ENCODE results near the gene TMEM98. TPM values are rescaled to one million over a fixed set of nuclear protein-coding genes. Genes with fewer than 3 reads are reported as not detected.
"Not testable (repeated sequence)": the region's sequence is repeated elsewhere in the genome, so short reads cannot be mapped to it uniquely, and the experiment has no call there.

The TMEM98 gene
- total and polyA plus RNA-seq, 10 donors: 5.4 to 41.1 (median 14.5) TPM

DNA sequence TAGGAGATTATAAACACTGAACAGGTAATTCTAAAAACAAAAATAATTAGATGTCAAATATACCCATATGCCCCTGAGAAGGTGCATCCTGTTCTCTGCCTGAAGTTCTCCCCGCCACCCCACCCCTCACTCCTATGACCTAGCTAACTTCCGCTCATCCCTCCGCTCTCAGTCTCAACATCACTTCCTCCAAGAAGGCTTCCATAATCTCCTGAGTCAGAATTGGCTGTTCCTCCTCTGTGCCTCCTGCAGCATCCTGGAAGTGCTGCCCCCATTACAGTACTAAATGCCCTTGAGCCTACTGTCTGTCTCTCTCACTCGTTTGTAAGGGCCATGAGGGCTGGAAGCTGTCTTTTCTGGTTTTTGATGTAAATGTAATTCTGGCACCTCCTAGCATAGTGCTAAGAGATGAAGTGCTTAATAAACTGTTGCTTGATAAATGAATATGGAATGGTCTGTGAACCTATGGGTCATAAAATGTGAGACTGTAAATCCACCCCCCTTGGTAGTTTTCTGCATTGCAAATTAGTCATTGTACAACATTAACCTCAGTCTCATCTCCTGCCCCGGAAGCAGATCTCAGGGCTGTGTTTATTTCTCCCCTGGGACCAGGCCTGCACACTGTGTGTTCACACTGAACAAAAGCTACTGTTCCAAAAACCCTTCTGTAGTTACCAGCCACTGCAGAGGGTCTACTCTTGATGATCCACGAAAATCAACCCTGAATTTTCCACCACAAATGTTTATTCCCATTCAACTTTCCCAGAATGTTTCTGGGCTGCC lies 47.1 kb upstream of the TMEM98 start:
- DNase-seq: no peak
- no peaks in the 10 kb centered on the region for H3K36me3 ChIP-seq
- no peak overlapping the region for H3K27ac ChIP-seq
- intact Hi-C loops (cut with DNase I; ENCODE audit: low total_unique reads): no loop called here
- no peak overlapping the region for H3K4me3 ChIP-seq
- peaks cover 3 to 21% (median 14%) of the 10 kb centered on the region in 6 donors for H3K4me1 ChIP-seq
- H3K9me3 ChIP-seq: no peaks in the 10 kb centered on the region
- H3K27me3 ChIP-seq (replicated peaks in 1 of 7): peaks cover 0 to 39% (median 0%) of the 10 kb centered on the region in 7 donors
- TF ChIP-seq, protein P1, sequence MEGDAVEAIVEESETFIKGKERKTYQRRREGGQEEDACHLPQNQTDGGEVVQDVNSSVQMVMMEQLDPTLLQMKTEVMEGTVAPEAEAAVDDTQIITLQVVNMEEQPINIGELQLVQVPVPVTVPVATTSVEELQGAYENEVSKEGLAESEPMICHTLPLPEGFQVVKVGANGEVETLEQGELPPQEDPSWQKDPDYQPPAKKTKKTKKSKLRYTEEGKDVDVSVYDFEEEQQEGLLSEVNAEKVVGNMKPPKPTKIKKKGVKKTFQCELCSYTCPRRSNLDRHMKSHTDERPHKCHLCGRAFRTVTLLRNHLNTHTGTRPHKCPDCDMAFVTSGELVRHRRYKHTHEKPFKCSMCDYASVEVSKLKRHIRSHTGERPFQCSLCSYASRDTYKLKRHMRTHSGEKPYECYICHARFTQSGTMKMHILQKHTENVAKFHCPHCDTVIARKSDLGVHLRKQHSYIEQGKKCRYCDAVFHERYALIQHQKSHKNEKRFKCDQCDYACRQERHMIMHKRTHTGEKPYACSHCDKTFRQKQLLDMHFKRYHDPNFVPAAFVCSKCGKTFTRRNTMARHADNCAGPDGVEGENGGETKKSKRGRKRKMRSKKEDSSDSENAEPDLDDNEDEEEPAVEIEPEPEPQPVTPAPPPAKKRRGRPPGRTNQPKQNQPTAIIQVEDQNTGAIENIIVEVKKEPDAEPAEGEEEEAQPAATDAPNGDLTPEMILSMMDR (IDR thresholded peaks at IDR 0.05 in 8 of 11, conservative IDR thresholded peaks at IDR 0.05 in 3 of 11): no peak
- no peak for TF ChIP-seq POLR2AphosphoS5 (IDR thresholded peaks at IDR 0.05)
- TF ChIP-seq POLR2A (IDR thresholded peaks at IDR 0.05): no peak
- 73 to 84% (median 76%) methylated on average over 6 of the region's 6 CpGs for WGBS, 5 donors

DNA sequence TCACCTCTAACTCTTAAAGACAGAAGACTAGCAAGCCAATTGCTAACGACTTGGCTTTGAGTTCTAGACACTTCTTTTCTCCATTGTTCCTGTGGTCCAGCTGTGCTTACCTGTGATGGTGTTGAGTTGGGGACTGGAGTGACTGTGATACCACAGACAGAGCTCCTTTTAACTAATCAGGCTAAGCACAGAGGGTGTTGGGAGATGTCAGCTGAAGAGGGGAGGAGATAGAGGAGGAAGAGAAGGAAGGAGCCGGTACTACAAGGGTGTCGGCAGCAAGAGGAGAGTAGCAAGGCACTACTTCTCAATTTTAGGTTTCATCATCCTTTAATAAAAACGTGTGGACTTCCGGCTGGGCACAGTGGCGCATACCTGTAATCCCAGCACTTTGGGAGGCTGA lies 45.9 kb upstream of the TMEM98 start:
- intact Hi-C loops (cut with DNase I; ENCODE audit: low total_unique reads): no loop called here
- H3K27me3 ChIP-seq (replicated peaks in 1 of 7): peaks cover 0 to 37% (median 0%) of the 10 kb centered on the region in 7 donors
- no peak for DNase-seq
- H3K4me1 ChIP-seq: peaks cover 0 to 13% (median 8%) of the 10 kb centered on the region in 6 donors
- no peak overlapping the region for H3K27ac ChIP-seq
- H3K4me3 ChIP-seq: no peak overlapping the region
- TF ChIP-seq, protein P1 (IDR thresholded peaks at IDR 0.05 in 8 of 11, conservative IDR thresholded peaks at IDR 0.05 in 3 of 11): no peak
- TF ChIP-seq POLR2A (IDR thresholded peaks at IDR 0.05): no peak
- TF ChIP-seq POLR2AphosphoS5 (IDR thresholded peaks at IDR 0.05): no peak
- no peaks in the 10 kb centered on the region for H3K36me3 ChIP-seq
- 58 to 75% (median 67%) methylated on average over 6 of the region's 6 CpGs for WGBS, 5 donors
- no peaks in the 10 kb centered on the region for H3K9me3 ChIP-seq

DNA sequence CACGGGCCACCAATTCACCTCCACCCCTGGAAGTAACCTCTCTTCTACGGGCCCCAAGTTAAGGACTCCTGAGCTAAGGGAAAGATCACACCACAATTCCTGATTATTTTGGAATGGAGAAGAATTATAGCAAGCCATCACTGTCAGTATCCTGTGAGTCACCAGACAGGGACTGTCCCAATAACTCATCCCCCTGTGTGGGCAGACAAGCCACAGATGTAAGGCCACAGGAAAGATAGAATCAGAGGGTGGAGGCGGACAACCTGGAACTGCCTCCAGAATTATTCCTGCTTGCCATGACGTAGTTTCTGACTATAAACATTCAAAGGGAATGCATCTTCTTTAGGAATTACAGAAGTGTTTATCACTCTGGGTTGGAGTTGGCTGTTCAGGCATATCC lies 45.2 kb upstream of the TMEM98 start:
- Histone ChIP-seq H3K9me3 (no peaks in the 10 kb centered on the region), H3K4me1 (peaks cover 0 to 8% (median 3%) of the 10 kb centered on the region in 6 donors), H3K27ac (no peak overlapping the region), H3K4me3 (no peak overlapping the region), H3K27me3 (replicated peaks in 1 of 7) (peaks cover 0 to 37% (median 0%) of the 10 kb centered on the region in 7 donors), H3K36me3 (no peaks in the 10 kb centered on the region)
- DNase-seq: no peak
- whole genome bisulfite sequencing, 5 donors: 76 to 91% (median 80%) methylated on average over 4 of the region's 4 CpGs
- intact Hi-C loops (cut with DNase I; ENCODE audit: low total_unique reads): no loop called here
- TF ChIP-seq POLR2AphosphoS5 (IDR thresholded peaks at IDR 0.05): no peak
- TF ChIP-seq, protein P1 (IDR thresholded peaks at IDR 0.05 in 8 of 11, conservative IDR thresholded peaks at IDR 0.05 in 3 of 11): no peak
- no peak for TF ChIP-seq POLR2A (IDR thresholded peaks at IDR 0.05)

DNA sequence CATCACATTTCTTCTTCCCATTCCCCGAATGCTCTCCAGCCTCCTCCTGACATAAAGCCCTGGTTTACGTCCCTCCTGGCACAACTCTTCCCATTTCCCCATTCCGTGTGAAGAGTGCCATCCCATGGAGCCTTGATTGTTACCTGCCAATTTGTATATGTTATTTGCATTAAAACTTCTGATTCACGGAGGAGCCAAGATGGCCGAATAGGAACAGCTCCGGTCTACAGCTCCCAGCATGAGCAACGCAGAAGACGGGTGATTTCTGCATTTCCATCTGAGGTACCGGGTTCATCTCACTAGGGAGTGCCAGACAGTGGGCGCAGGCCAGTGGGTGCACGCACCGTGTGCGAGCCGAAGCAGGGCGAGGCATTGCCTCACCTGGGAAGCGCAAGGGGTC lies 41.0 kb upstream of the TMEM98 start:
- DNase-seq; H3K36me3 ChIP-seq; H3K4me3 ChIP-seq; H3K9me3 ChIP-seq; H3K4me1 ChIP-seq; H3K27ac ChIP-seq; intact Hi-C loops (cut with DNase I; ENCODE audit: low total_unique reads): not testable (repeated sequence)
- 91 to 97% (median 95%) methylated on average over 6 to 9 of the region's 16 CpGs for WGBS, 5 donors
- H3K27me3 ChIP-seq (replicated peaks in 1 of 7): peaks cover 0 to 27% (median 0%) of the 10 kb centered on the region in 7 donors

DNA sequence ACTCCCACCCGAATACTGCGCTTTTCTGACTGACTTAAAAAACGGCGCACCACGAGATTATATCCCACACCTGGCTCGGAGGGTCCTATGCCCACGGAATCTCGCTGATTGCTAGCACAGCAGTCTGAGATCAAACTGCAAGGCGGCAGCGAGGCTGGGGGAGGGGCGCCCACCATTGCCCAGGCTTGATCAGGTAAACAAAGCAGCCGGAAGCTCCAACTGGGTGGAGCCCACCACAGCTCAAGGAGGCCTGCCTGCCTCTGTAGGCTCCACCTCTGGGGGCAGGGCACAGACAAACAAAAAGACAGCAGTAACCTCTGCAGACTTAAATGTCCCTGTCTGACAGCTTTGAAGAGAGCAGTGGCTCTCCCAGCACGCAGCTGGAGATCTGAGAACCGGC lies 40.5 kb upstream of the TMEM98 start:
- intact Hi-C loops (cut with DNase I; ENCODE audit: low total_unique reads); H3K4me1 ChIP-seq; H3K36me3 ChIP-seq: not testable (repeated sequence)

More for the DNA sequence above, 40.5 kb upstream of the TMEM98 start:
- 61 to 88% (median 65%) methylated on average over 2 to 4 of the region's 14 CpGs; no CpG with 5 or more reads in 1 of the 5 donors for WGBS, 5 donors
- H3K4me3 ChIP-seq, H3K27ac ChIP-seq, H3K9me3 ChIP-seq, DNase-seq: not testable (repeated sequence)
- H3K27me3 ChIP-seq (replicated peaks in 1 of 7): peaks cover 0 to 22% (median 0%) of the 10 kb centered on the region in 7 donors

All from spleen (tissue), 11 donors.